HG02943 (cell line): ENCODE results near the gene NTN1.

Experiments used
- ATAC-seq: cut with Tn5 transposase; IDR thresholded peaks from one replicate; pipeline ENCODE4 v1.9.1; 2021; ENCODE audit warnings: mild to moderate bottlenecking, low read depth, moderate library complexity; ENCODE audit not compliant: unreplicated experiment

Gene NTN1

GRCh38 chr17:9209347-9209746 is 188.0 kb downstream of the NTN1 start:
- no peak for ATAC-seq

GRCh38 chr17:9209781-9210370 is 188.6 kb downstream of the NTN1 start:
- ATAC-seq, result no peak

DNA sequence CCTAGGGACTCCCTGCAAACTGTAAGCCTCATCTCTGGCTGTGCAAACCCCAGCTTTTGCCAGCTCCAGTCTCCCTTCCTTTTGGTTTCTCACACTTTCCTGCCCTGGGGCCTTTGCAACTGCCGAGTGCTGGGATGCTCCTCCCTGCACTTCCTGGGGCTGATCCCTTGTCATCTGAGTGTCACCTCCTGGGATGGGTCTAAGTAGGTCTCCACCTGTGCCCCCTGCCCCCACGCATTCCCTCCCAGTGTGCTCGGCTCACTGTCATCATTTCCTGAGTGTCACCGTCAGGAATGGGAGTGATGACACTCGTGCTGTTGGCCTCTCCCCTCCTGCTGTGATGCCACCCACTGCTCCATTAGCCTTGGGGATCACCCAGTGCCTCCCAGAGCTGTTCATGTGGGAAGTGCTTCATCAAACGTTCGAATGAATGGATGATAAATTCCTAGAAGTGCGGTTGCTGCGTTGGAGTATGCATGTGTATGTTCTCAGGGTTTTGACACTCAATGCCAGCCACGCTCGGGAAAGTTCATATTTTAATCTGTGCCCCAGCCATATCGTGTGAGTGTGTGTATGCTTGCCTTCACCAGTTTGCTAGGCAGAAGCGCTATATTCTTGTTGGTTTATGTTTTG is 189.9 kb downstream of the NTN1 start:
- ATAC-seq, result no peak

GRCh38 chr17:9212376-9213302 is 191.3 kb downstream of the NTN1 start:
- no peak for ATAC-seq

DNA sequence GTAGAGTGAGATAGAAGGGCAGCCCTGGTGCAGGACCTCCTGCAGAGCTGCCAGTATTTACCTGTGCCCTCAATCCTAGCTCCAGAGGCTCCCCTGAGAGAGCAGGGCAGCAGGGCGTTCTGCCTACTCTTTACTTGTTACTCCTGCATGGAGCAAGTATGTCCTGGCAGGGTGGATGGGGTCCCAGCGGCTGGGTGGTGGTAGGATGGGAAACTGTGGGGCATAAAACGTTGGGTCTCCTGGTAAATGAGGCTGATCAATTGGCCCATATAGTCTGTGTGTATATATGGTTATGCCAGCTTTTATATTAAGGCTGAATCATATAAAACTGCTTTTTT is 192.0 kb downstream of the NTN1 start:
- ATAC-seq, result no peak

GRCh38 chr17:9215465-9215864 is 194.2 kb downstream of the NTN1 start:
- no peak for ATAC-seq

DNA sequence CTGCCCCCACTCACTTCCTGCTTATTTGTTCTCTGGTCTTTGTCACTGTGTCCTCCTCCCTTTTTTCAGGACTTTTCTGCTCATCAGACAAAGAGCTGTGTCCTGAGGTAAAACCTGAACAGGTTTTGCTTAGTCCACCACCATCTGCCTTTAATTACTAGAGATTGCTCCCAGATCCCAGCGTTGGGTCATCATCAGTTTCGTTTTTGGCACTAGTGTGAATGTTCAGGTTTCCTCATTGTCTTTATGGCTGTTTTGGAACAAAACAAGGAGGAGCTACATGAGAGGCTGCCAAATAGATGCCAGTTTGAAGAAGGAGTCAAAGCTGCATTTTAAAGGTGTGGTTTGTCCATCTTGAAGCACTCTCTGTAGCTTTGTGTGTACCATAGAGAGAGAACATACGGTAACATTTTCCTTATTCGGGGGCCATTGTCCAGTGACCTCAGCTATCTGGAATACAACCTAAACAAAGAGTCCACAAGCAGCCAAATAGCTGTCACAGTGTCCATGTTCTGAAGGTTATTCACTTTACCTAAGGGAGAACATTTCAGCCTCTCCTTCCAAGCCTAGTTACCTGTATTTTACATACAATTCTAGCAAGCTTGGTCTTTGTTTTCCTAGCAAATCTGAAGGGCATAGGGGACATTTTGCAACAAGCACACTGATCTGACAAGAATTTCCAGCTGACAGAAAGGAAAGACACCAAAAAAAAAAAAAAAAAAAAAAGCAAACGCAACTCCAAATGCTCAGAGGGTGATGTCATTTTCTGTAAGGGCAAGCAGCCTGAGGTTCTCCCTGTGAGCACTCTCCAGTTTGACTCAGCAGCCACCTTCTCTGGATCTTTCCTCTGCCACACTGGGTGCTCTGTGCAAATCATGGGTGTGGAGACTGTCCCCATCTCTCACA is 196.1 kb downstream of the NTN1 start:
- ATAC-seq, result no peak

- ATAC-seq, result no peak
Measured at GRCh38 chr17:9218064-9218635, 196.8 kb downstream of the NTN1 start.

DNA sequence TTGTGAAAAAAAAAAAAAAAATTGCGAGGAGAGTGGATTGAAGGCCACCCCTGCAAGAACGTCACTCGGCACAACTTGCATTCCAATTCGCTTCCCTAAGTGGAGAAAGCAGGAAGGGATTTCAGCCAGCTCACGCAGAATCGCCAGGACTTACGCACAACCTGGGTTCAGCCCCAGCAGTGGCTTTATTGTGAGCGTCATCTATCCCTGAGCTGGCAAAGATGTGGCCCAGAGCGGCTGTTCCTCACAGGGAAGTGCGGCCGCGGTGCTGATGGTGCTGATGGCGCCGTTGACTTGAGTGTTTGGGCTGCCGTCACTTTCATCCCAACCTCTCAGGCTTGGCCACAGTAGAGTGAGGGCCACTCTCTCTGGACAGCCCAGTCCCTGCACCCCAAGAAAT is 197.6 kb downstream of the NTN1 start:
- no peak for ATAC-seq

GRCh38 chr17:9219631-9220397 is 198.5 kb downstream of the NTN1 start:
- ATAC-seq, result no peak

DNA sequence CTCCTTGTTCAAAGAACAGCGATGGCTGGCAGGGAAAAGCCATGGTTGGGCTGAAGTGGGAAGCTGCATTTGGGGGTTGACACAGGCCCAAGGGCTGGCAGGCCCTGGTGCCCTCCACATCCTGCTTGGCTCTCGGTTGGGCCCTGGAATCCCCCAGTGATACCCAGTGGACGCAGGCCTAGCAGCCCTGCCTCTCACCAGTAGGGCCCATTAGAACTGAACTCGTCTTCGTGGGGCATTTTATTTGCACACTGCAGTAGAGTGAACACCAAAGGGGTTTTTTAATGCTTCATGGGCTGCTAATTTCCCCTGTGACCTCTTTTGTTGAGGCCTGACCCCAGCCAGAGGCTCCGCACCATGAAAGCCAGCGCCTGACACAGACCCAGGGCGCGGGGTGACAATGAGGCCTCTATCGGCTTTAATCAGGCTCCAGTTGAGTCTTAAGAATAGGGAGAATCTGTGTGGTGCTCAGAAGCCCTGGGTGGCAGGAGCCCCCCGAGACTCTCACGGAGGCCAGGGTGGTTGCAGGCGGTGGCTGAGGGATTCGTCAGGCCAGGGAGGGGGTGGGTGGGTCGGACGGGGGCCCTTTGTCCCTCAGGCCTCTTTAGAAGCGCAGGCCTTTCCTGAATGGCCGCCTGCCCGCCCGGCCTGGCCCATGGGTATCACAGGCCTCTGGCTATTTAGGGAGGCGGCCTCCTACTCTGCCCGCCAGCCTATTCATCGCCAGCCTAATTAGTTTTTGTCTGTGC is 199.3 kb downstream of the NTN1 start:
- no peak for ATAC-seq

- ATAC-seq, result no peak
Measured at GRCh38 chr17:9221147-9221921, 200.0 kb downstream of the NTN1 start.

DNA sequence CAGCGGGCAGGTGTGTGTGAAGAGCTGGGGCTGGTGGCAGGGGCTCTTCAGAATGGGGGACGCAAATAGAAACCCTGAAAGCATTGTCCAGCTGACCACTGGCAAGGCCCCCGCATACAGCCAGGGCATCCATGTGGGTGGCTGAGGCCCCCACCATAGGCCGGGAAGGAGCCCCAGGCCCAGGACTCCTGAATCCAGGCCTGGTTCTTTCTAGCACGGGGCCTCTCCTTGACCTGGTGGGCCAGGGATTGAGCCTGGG is 200.5 kb downstream of the NTN1 start:
- no peak for ATAC-seq

DNA sequence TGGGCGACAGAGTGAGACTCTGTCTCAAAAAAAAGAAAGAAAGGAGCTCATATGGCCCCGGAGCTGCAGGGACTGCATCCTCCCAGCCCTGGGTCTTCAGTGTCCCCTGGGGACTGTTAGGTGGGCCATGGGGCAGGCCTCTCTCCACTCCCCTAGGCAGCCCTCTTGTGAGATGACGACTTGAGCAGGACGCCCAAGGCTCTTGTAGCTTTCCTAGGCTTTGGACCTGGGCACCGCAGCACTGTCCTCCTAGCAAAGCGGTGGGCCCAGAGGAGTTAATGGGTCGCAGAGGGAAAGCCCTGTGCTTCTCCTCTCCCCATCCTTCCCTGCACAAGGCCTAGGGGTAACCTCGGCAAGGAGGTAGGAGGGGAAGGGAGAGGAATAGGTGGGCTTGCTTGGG is 202.2 kb downstream of the NTN1 start:
- ATAC-seq, result no peak

- no peak for ATAC-seq
Measured at GRCh38 chr17:9224485-9224884, 203.2 kb downstream of the NTN1 start.

- ATAC-seq, result no peak
Measured at GRCh38 chr17:9225305-9226101, 204.2 kb downstream of the NTN1 start.

DNA sequence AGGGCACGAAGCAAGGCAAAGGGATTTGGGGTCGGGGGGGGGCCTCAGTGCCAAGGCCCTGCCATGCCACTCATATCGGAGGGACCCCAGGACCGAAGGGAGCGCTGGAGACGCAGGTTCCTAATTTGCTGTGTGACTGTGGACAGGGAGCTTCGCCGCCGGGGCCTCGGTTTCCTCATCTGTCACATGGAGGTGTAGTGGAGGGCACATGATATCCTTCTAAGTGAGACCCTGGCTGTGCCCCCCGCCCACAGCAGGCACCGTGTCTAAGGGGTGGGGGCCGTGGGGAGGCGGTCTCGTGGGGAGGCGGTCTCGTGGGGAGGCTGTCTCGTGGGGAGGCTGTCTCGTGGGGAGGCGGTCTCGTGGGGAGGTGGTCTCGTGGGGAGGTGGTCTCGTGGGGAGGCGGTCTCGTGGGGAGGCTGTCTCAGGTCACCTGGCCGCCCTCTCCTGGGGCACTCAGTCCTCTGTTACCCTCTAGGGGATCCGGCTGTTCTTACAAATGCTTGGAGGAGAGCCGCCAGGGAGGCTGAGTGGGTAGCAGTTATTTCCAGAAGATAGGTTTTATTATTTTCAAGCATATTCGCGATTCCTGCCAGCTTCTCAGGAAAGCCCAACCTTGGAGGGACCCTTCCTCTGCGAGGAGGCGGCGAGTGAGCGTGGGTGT is 205.0 kb downstream of the NTN1 start:
- ATAC-seq, result no peak
